Activated naive CD4-positive, alpha-beta T cell treated with anti-CD3 and anti-CD28 coated beads for 36 hours (primary cell): Measurements from ENCODE around the gene ERCC3. TPM values are rescaled to one million over a fixed set of nuclear protein-coding genes. Genes with fewer than 3 reads are reported as not detected.
"Not testable (repeated sequence)": the region's sequence is repeated elsewhere in the genome, so short reads cannot be mapped to it uniquely, and the experiment has no call there.

Source experiments
- CTCF ChIA-PET: fragments of 350-600 bp; sonication (Branson Sonifier 250); formaldehyde crosslinking; loops from one replicate; lab custom pipeline; 2021; ENCODE audit warnings: antibody characterized with exemption; lab: Charles Lee
- DNase-seq: peaks from one replicate; pipeline ENCODE4 v3.0.0-alpha.2; 2020
- H3K27ac Mint-ChIP-seq: one replicate; pipeline ENCODE4 v1.8.0; 2021; ENCODE audit warnings: mild to moderate bottlenecking, mixed read lengths
- H3K27me3 Mint-ChIP-seq: one replicate; pipeline ENCODE4 v1.8.0; 2021; ENCODE audit warnings: low read depth, mixed read lengths
- H3K36me3 Mint-ChIP-seq: one replicate; pipeline ENCODE4 v1.8.0; 2021; ENCODE audit warnings: low read depth, mixed read lengths
- H3K4me1 Mint-ChIP-seq: one replicate; pipeline ENCODE4 v1.8.0; 2021; ENCODE audit warnings: low read depth, mixed read lengths
- H3K4me3 Mint-ChIP-seq: one replicate; pipeline ENCODE4 v1.8.0; 2021; ENCODE audit warnings: mild to moderate bottlenecking, moderate library complexity, mixed read lengths
- H3K9me3 Mint-ChIP-seq: one replicate; pipeline ENCODE4 v1.8.0; 2021; ENCODE audit warnings: mixed read lengths
- intact Hi-C: fragments of 100-400 bp; cut with micrococcal nuclease; formaldehyde crosslinking; loops from one replicate; pipeline ENCODE4 v1.15.1; 2023
- total RNA-seq, 2 experiments: library from RNA; stranded (reverse); gene quantifications; one replicate each; pipeline ENCODE4 v1.2.3, GENCODE V29; 2021

ERCC3 gene
- total RNA-seq, 2 experiments from 2014 or later: 37.0 to 41.1 TPM

DNA sequence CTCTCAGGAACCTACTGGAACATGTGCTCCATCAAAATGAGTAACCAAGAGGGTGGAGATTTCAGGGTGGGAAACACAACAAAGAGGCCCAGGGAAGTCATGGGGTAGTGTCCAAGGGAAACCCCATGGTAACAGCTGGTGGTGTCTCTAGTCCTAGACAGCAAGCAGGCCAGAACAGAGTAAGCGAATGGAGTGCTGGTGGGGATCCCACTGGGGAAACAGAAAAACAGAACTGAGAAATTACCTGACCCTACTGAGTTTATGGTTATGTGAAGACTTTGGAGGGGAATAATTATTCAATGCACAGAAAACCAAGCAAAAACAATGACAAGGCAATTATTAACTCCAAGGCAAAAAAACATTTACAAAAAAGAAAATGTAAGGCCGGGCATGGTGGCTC lies 16.9 kb downstream of the ERCC3 start:
- no peak for DNase-seq
- Mint-ChIP-seq H3K4me1 (peaks cover 6% of the 10 kb centered on the region), H3K36me3 (peaks cover 39% of the 10 kb centered on the region), H3K4me3 (no peak overlapping the region), H3K27ac (no peak overlapping the region), H3K9me3 (no peaks in the 10 kb centered on the region), H3K27me3 (no peaks in the 10 kb centered on the region)
- intact Hi-C loops: no loop called here
- CTCF ChIA-PET: interaction anchor here (0.6 to 1.1 kb wide), 2 partner anchors 17 to 40 kb away, joined by 3 to 5 read pairs; partner anchors contain the start of gene ERCC3

DNA sequence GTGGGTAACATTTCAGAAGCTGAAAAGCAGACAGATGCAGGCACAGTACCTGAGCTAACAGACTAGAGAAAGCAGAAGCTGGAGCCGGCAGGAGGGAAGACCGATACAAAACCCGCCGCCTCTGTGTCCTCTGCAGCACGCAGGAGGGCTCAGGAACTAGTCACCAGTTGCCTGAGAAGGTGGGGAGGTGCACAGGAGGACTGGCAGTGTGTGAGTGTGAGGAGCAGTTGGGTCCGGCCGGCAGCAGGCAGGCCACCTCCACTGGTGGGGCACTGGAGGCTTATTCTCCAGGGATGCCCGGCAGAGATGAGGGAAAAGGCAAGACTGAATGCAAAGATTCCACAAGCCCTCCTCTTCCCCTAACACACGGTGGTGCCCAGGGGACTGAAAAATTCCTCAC lies 18.2 kb downstream of the ERCC3 start:
- Mint-ChIP-seq H3K4me3 (no peak overlapping the region), H3K27ac (no peak overlapping the region), H3K9me3 (no peaks in the 10 kb centered on the region), H3K36me3 (peaks cover 42% of the 10 kb centered on the region), H3K27me3 (no peaks in the 10 kb centered on the region), H3K4me1 (peaks cover 6% of the 10 kb centered on the region)
- DNase-seq: no peak
- intact Hi-C loops: no loop called here
- CTCF ChIA-PET: no interaction called here

DNA sequence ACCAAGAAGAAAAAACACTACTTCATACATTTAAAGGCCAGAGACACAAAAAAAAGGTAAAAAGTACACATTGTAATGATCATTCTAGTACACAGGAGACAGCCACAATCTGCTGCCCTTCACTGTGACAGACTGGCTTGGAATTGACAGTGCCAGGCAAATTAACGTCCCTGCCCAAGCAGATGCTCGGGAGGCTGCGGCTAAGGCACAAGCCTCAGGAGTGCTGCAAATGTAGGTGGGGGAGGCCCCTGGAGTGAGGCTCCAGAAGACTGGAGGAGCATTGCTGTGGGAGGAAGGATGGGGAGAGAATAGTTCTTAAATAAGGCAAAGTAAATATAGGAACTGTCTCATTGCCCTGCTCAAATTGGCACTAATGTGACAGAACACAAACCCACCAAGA lies 18.6 kb downstream of the ERCC3 start:
- Mint-ChIP-seq H3K9me3 (no peaks in the 10 kb centered on the region), H3K27ac (no peak overlapping the region), H3K36me3 (peaks cover 44% of the 10 kb centered on the region), H3K27me3 (no peaks in the 10 kb centered on the region), H3K4me3 (no peak overlapping the region), H3K4me1 (peaks cover 6% of the 10 kb centered on the region)
- CTCF ChIA-PET: no interaction called here
- intact Hi-C loops: no loop called here
- no peak for DNase-seq

DNA sequence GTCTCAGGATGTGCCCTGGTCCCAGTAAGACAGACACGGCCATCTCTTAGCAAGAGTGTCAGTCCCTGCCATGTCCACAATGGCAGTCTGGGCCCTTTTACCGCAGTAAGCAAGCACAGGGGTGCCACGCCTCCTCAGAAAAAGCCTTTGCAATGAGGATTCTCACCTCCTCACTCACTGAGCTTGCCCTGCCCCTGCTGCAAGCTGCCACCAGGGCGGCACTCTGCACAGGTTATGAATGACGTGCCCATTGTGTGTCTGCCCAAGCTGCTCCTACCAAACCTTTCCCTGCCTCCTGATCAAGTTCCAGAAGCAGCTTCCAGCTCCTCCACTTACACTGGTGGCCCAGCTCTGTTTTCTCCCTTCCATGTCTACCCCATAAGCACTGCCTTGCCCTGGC lies 23.3 kb downstream of the ERCC3 start:
- H3K27ac Mint-ChIP-seq: no peak overlapping the region
- H3K27me3 Mint-ChIP-seq: no peaks in the 10 kb centered on the region
- no peaks in the 10 kb centered on the region for H3K4me1 Mint-ChIP-seq
- no peaks in the 10 kb centered on the region for H3K9me3 Mint-ChIP-seq
- CTCF ChIA-PET: interaction anchor here (1.0 kb wide), 2 partner anchors 49 to 146 kb away, joined by 3 to 4 read pairs; no protein-coding TSS in a partner anchor
- DNase-seq: no peak
- peaks cover 53% of the 10 kb centered on the region for H3K36me3 Mint-ChIP-seq
- H3K4me3 Mint-ChIP-seq: no peak overlapping the region
- intact Hi-C loops: no loop called here

DNA sequence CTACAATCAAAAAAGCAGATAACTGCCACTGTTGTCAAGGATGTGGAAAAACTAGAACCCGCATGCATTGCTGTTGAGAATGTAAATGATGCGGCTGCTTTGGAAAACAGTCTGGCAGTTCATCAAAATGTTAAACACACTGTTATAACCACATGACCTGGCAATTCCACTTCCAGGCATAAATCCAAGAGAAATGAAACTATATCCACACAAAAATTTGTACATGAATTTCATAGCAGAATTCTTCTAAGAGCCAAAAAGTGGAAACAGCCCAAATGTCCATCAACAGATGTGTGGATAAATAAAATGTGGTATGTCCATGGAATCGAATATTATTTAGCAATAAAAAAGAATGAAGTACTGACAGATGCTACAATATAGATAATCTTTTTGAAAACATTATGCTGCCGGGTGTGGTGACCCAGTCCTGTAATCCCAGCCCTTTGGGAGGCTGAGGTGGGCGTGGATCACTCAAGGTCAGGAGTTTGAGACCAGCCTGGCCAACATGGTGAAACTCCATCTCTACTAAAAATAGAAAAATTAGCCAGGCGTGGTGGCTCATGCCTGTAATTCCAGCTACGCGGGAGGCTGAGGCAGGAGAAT lies 32.0 kb downstream of the ERCC3 start:
- CTCF ChIA-PET: no interaction called here
- no peak for DNase-seq
- no peak overlapping the region for H3K27ac Mint-ChIP-seq
- H3K4me1 Mint-ChIP-seq: no peaks in the 10 kb centered on the region
- no peak overlapping the region for H3K4me3 Mint-ChIP-seq
- intact Hi-C loops: no loop called here
- H3K27me3 Mint-ChIP-seq: no peaks in the 10 kb centered on the region
- no peaks in the 10 kb centered on the region for H3K9me3 Mint-ChIP-seq
- H3K36me3 Mint-ChIP-seq: peaks cover 32% of the 10 kb centered on the region

DNA sequence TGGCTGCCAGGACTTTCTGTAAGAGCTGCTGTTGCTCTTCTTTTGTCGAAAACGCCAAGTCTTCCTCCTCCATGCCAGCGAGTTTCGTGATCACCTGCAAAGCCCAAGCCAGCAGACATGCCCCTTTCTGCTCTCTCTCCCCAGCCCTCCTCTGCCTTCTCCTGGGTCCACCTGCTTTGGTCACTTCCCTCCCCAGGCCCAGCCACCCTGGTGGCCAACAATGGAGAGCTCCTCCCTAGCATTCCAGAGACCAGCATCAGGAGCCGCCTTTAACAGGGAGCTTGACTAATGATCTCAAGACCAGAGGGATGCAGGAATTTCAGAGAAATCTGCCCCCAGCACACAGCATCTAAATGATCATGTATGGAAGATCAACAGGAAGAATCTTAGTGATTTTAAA lies 34.6 kb downstream of the ERCC3 start:
- DNase-seq: no peak
- intact Hi-C loops: no loop called here
- CTCF ChIA-PET: no interaction called here
- no peak overlapping the region for H3K4me3 Mint-ChIP-seq
- peaks cover 33% of the 10 kb centered on the region for H3K36me3 Mint-ChIP-seq
- no peak overlapping the region for H3K27ac Mint-ChIP-seq
- no peaks in the 10 kb centered on the region for H3K9me3 Mint-ChIP-seq
- no peaks in the 10 kb centered on the region for H3K4me1 Mint-ChIP-seq
- no peaks in the 10 kb centered on the region for H3K27me3 Mint-ChIP-seq

DNA sequence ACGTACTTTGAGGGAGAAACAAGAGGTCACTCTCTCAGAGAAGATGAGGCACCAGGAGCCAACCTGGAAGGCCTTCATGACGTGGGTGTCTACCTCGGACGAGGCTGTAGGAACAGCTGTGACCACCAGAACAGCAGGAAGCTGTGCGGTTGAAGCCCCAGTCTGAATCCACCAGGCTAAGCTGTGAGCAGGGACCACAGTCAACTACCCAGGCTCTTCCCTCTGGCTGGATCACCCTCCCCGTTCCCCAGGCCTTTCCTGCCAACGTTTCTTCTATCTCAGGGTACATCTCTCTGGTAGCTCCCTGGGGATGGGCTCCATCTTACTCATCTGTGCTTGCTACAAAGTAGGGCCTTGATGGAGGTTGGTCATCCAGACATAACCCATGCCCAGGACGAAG lies 37.1 kb downstream of the ERCC3 start:
- CTCF ChIA-PET: no interaction called here
- no peak for DNase-seq
- H3K4me1 Mint-ChIP-seq: no peaks in the 10 kb centered on the region
- H3K9me3 Mint-ChIP-seq: no peaks in the 10 kb centered on the region
- H3K36me3 Mint-ChIP-seq: peaks cover 29% of the 10 kb centered on the region
- no peak overlapping the region for H3K27ac Mint-ChIP-seq
- no peak overlapping the region for H3K4me3 Mint-ChIP-seq
- intact Hi-C loops: no loop called here
- no peaks in the 10 kb centered on the region for H3K27me3 Mint-ChIP-seq

DNA sequence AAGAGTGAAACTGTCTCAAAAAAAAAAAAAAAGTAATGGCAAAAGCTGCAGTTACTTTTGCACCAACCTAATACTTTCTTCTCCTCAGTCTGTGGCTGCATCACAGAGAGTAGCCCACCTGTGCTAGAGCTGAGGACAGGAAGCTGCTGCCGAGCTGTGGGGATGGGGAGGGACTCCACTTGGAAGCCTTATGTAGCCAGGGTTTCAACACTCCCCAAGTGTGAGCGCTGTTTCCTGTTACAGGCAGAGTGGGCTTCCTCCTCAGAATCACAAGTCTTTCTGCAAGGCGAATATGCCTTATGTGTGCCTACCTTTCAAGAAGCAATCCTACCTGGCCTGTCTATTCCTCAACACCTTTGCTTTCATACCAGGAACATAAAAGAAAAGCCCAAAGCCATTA lies 37.6 kb downstream of the ERCC3 start:
- Mint-ChIP-seq H3K36me3 (peaks cover 28% of the 10 kb centered on the region), H3K4me3 (no peak overlapping the region), H3K4me1 (no peaks in the 10 kb centered on the region), H3K9me3 (no peaks in the 10 kb centered on the region), H3K27me3 (no peaks in the 10 kb centered on the region), H3K27ac (no peak overlapping the region)
- intact Hi-C loops: no loop called here
- CTCF ChIA-PET: no interaction called here
- DNase-seq: no peak

DNA sequence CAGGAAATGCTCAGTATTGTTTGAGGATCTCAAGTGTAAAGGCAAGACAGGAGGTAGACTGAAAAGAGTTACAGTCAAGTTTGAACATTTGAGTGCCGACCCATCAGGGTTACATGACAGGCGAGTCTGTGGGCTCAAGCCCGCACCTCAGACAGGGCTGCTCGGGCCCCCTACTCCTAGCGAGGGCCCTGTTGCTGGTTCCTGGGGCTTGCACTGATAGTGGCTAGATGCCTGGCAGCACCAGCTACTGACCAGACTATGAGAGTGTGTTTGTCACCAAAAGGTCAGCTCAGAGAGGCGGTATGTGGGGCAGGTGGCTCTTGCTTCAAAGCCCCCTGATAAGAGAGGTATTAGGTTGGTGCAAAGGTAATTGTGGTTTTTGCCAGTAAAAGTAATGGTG lies 38.2 kb downstream of the ERCC3 start:
- H3K27ac Mint-ChIP-seq: no peak overlapping the region
- H3K9me3 Mint-ChIP-seq: no peaks in the 10 kb centered on the region
- no peaks in the 10 kb centered on the region for H3K27me3 Mint-ChIP-seq
- H3K4me1 Mint-ChIP-seq: no peaks in the 10 kb centered on the region
- intact Hi-C loops: no loop called here
- no peak for DNase-seq
- H3K36me3 Mint-ChIP-seq: peaks cover 29% of the 10 kb centered on the region
- CTCF ChIA-PET: no interaction called here
- no peak overlapping the region for H3K4me3 Mint-ChIP-seq

DNA sequence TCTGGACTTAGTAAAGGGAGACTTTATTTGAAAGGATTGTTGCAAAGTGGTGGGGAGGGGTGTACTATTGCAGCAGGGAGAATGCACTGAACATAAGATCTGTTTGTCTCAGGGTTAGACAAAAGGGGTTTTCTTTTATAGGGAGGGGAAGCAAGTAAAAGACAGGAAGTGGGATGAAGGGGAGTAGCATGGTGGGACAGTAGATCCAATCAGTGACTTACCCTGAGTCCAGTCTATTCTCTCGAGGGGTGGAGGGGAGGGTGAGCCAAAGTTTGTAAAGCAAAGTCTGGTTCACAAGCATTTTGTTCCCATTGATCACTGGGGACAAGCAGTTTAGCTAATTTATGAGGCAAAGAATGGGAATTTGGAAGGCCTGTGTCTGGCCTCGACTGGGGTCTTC lies 38.8 kb downstream of the ERCC3 start:
- Mint-ChIP-seq H3K4me3 (no peak overlapping the region), H3K9me3 (no peaks in the 10 kb centered on the region), H3K4me1 (no peaks in the 10 kb centered on the region), H3K27me3 (no peaks in the 10 kb centered on the region), H3K27ac (no peak overlapping the region), H3K36me3 (peaks cover 28% of the 10 kb centered on the region)
- DNase-seq: no peak
- intact Hi-C loops: no loop called here
- CTCF ChIA-PET: no interaction called here

DNA sequence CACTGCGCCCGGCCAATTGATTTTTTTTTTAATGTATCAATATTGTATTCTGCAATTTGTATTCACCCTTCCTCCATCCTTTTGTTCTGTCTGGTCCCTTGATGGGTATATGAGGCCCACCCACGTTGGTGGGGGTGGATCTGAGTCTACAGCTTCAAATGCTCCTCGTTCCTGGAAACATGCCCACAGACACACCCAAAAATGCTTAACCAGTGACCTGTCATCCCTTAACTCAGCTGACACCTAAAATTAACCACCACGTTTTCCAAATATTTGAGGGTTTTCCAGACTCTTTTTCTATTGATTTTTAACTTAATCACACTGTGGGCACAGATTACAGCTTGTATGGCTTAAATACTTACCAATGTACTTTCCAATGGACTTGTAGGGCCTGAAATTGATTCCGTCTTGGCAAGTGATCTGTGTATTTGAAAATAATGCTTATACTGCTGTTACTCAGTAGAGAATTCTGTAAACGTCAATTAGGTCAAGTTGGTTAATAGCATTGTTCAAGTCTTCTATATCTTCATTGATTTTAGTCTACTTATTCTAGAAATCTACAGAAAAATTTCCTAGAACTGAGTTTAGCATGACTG lies 39.5 kb downstream of the ERCC3 start:
- CTCF ChIA-PET: no interaction called here
- H3K9me3 Mint-ChIP-seq: no peaks in the 10 kb centered on the region
- H3K27ac Mint-ChIP-seq: no peak overlapping the region
- no peaks in the 10 kb centered on the region for H3K4me1 Mint-ChIP-seq
- H3K4me3 Mint-ChIP-seq: no peak overlapping the region
- H3K27me3 Mint-ChIP-seq: no peaks in the 10 kb centered on the region
- H3K36me3 Mint-ChIP-seq: peaks cover 24% of the 10 kb centered on the region
- intact Hi-C loops: no loop called here
- no peak for DNase-seq

DNA sequence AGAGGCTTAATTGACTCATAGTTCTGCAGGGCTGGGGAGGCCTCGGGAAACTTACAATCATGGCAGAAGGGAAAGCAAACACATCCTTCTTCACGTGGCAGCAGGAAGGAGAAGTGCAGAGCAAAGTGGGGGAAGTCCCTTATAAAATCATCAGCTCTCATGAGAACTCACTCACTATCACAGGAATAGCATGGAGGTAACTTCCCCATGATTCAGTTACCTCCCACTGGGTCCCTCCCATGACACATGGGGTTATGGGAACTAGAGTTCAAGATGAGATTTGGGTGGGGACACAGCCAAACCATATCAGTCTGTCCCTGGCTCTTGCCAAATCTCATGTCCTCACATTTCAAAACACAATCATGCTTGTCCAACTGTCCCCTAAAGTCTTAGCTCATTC lies 52.8 kb downstream of the ERCC3 start:
- H3K36me3 Mint-ChIP-seq, DNase-seq, intact Hi-C loops, H3K4me3 Mint-ChIP-seq, H3K27me3 Mint-ChIP-seq, H3K4me1 Mint-ChIP-seq, CTCF ChIA-PET, H3K27ac Mint-ChIP-seq: not testable (repeated sequence)
- H3K9me3 Mint-ChIP-seq: peaks cover 33% of the 10 kb centered on the region

DNA sequence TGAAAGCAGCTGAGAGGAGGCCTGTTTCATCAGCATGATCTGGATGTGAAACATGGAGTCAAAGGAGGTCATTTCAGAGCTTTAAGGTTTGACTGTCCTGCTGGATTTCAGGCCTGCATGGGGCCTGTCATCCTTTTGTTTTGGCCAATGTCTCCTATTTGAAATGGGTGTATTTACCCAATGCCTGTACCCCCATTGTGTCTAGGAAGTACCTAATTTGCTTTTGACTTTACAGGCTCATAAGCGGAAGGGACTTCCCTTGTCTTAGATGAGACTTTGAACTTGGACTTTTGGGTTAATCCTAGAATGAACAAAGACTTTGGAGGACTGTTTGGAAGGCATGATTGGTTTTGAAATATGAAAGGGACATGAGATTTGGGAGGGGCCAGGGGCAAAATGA lies 54.5 kb downstream of the ERCC3 start:
- Mint-ChIP-seq H3K27ac (no peak overlapping the region), H3K4me3 (no peak overlapping the region), H3K27me3 (no peaks in the 10 kb centered on the region), H3K36me3 (peaks cover 10% of the 10 kb centered on the region), H3K4me1 (no peaks in the 10 kb centered on the region), H3K9me3 (peaks cover 33% of the 10 kb centered on the region)
- CTCF ChIA-PET: no interaction called here
- DNase-seq: no peak
- intact Hi-C loops: no loop called here
